HG02973 (cell line): ENCODE data around the gene KCNQ1.

Source experiments
- ATAC-seq: cut with Tn5 transposase; IDR thresholded peaks from one replicate; pipeline ENCODE4 v1.9.1; 2021; ENCODE audit warnings: moderate library complexity; ENCODE audit not compliant: unreplicated experiment

KCNQ1 gene

GRCh38 chr11:2532704-2533586 lies 88.1 kb downstream of the KCNQ1 start:
- ATAC-seq, result peak; percentile 51

GRCh38 chr11:2533587-2534133 lies 88.9 kb downstream of the KCNQ1 start:
- ATAC-seq, result no peak

- ATAC-seq, result no peak
Measured at GRCh38 chr11:2534134-2534956, 89.5 kb downstream of the KCNQ1 start.

GRCh38 chr11:2534957-2535672 lies 90.3 kb downstream of the KCNQ1 start:
- ATAC-seq, result no peak

- no peak for ATAC-seq
Measured at GRCh38 chr11:2535673-2536439, 91.0 kb downstream of the KCNQ1 start.

GRCh38 chr11:2536440-2536989 lies 91.7 kb downstream of the KCNQ1 start:
- no peak for ATAC-seq

- no peak for ATAC-seq
Measured at GRCh38 chr11:2537010-2537705, 92.3 kb downstream of the KCNQ1 start.

- ATAC-seq, result no peak
Measured at GRCh38 chr11:2537896-2538724, 93.3 kb downstream of the KCNQ1 start.

- no peak for ATAC-seq
Measured at GRCh38 chr11:2538951-2539350, 94.1 kb downstream of the KCNQ1 start.

GRCh38 chr11:2539371-2540222 lies 94.8 kb downstream of the KCNQ1 start:
- ATAC-seq, result no peak

- no peak for ATAC-seq
Measured at GRCh38 chr11:2540223-2540991, 95.6 kb downstream of the KCNQ1 start.

- no peak for ATAC-seq
Measured at GRCh38 chr11:2540992-2541680, 96.3 kb downstream of the KCNQ1 start.

GRCh38 chr11:2541881-2542361 lies 97.1 kb downstream of the KCNQ1 start:
- ATAC-seq, result no peak

GRCh38 chr11:2542406-2542805 lies 97.6 kb downstream of the KCNQ1 start:
- no peak for ATAC-seq

GRCh38 chr11:2547806-2548205 lies 103.0 kb downstream of the KCNQ1 start:
- ATAC-seq, result no peak

GRCh38 chr11:2548596-2548995 lies 103.8 kb downstream of the KCNQ1 start:
- no peak for ATAC-seq
